Neural progenitor cell (in vitro differentiated cells): Measurements from ENCODE around the gene RHAG. TPM values are rescaled to one million over a fixed set of nuclear protein-coding genes. Genes with fewer than 3 reads are reported as not detected.
"Not testable (repeated sequence)": the region's sequence is repeated elsewhere in the genome, so short reads cannot be mapped to it uniquely, and the experiment has no call there.

ENCODE experiments used
- DNase-seq: peaks from one replicate; pipeline ENCODE4 v3.0.0-alpha.2; 2016; ENCODE audit warnings: low spot score
- H2AFZ ChIP-seq: fragments of 200-600 bp; sonication (generic); replicated peaks from 2 replicates; pipeline ENCODE4 v1.6.1; 2016; ENCODE audit warnings: antibody characterized with exemption
- H3F3A ChIP-seq: fragments of 200-600 bp; sonication (generic); 2 replicates; pipeline ENCODE4 v1.6.1; 2016; ENCODE audit warnings: antibody characterized with exemption, low read depth
- H3K27ac ChIP-seq: fragments of 200-600 bp; sonication (generic); 2 replicates; pipeline ENCODE4 v1.5.1; 2016; ENCODE audit warnings: mild to moderate bottlenecking
- H3K27me3 ChIP-seq: fragments of 200-600 bp; sonication (generic); 2 replicates; pipeline ENCODE4 v1.6.1; 2016; ENCODE audit warnings: mild to moderate bottlenecking, moderate library complexity
- H3K36me3 ChIP-seq: fragments of 200-600 bp; sonication (generic); 2 replicates; pipeline ENCODE4 v1.5.1; 2016
- H3K4me1 ChIP-seq: fragments of 200-600 bp; sonication (generic); 2 replicates; pipeline ENCODE4 v1.6.1; 2016; ENCODE audit warnings: mixed run types
- H3K4me2 ChIP-seq: fragments of 200-600 bp; sonication (generic); 2 replicates; pipeline ENCODE4 v1.6.1; 2016
- H3K4me3 ChIP-seq: fragments of 200-600 bp; sonication (generic); 2 replicates; pipeline ENCODE4 v1.5.1; 2016
- H3K79me2 ChIP-seq: fragments of 200-600 bp; sonication (generic); 2 replicates; pipeline ENCODE4 v1.6.1; 2016; ENCODE audit warnings: low read depth
- H3K9ac ChIP-seq: fragments of 200-600 bp; sonication (generic); 2 replicates; pipeline ENCODE4 v1.6.1; 2016
- H3K9me3 ChIP-seq: fragments of 200-600 bp; sonication (generic); 2 replicates; pipeline ENCODE4 v1.5.1; 2016; ENCODE audit warnings: low read depth
- H4K20me1 ChIP-seq: fragments of 200-600 bp; sonication (generic); 2 replicates; pipeline ENCODE4 v1.6.1; 2016; ENCODE audit warnings: low read depth
- H3K27ac Mint-ChIP-seq: 3 replicates; pipeline ENCODE4 v1.8.0; 2021; ENCODE audit warnings: mixed read lengths
- H3K27me3 Mint-ChIP-seq: 2 replicates; pipeline ENCODE4 v1.8.0; 2022; ENCODE audit warnings: low read depth, mild to moderate bottlenecking, inconsistent platforms, moderate library complexity, mixed read lengths; ENCODE audit not compliant: insufficient read depth
- H3K36me3 Mint-ChIP-seq: 3 replicates; pipeline ENCODE4 v1.8.0; 2021; ENCODE audit warnings: mixed read lengths
- H3K4me1 Mint-ChIP-seq: 3 replicates; pipeline ENCODE4 v1.8.0; 2021; ENCODE audit warnings: mixed read lengths
- H3K4me3 Mint-ChIP-seq: 3 replicates; pipeline ENCODE4 v1.8.0; 2021; ENCODE audit warnings: mild to moderate bottlenecking, moderate library complexity, mixed read lengths
- H3K9me3 Mint-ChIP-seq: 3 replicates; pipeline ENCODE4 v1.8.0; 2020; ENCODE audit warnings: mixed read lengths
- CTCF ChIP-seq: fragments of 200-600 bp; sonication (generic); IDR thresholded peaks from 2 replicates; pipeline ENCODE4 v1.5.1; 2017; ENCODE audit warnings: antibody characterized with exemption, mild to moderate bottlenecking
- EZH2 ChIP-seq: fragments of 200-600 bp; sonication (generic); IDR thresholded peaks from 2 replicates; pipeline ENCODE4 v1.6.1; 2017; ENCODE audit warnings: antibody characterized with exemption, mild to moderate bottlenecking, moderate library complexity
- EZH2phosphoT487 ChIP-seq: fragments of 200-600 bp; sonication (generic); IDR thresholded peaks from 2 replicates; pipeline ENCODE4 v1.6.1; 2017; ENCODE audit warnings: antibody characterized with exemption
- total RNA-seq: library from RNA; depleted of rRNA; stranded (reverse); fragments of >200 nt; gene quantifications from 2 replicates; pipeline ENCODE4 v1.2.3, GENCODE V29; 2015; ENCODE audit warnings: low replicate concordance

The RHAG gene
- total RNA-seq, 1 donor from 2014 or later = not detected

- Histone ChIP-seq H3K27me3 (no peaks in the 10 kb centered on the region), H3K27ac (no peak overlapping the region), H3K4me2 (no peak overlapping the region), H3K4me1 (no peaks in the 10 kb centered on the region), H3F3A (no peaks in the 10 kb centered on the region), H3K79me2 (no peaks in the 10 kb centered on the region), H3K9me3 (no peaks in the 10 kb centered on the region), H3K4me3 (no peak overlapping the region), H3K9ac (no peak overlapping the region), H3K36me3 (no peaks in the 10 kb centered on the region), H2AFZ (no peak overlapping the region), H4K20me1 (no peaks in the 10 kb centered on the region)
- Mint-ChIP-seq H3K27me3 (no peaks in the 10 kb centered on the region), H3K36me3 (no peaks in the 10 kb centered on the region), H3K9me3 (no peaks in the 10 kb centered on the region), H3K4me3 (no peak overlapping the region), H3K27ac (no peak overlapping the region), H3K4me1 (no peaks in the 10 kb centered on the region)
- no peak for DNase-seq
- no peak for TF ChIP-seq EZH2
- TF ChIP-seq EZH2phosphoT487 = no peak
- no peak for TF ChIP-seq CTCF
Observed at GRCh38 chr6:49632727-49633126, 3.9 kb downstream of the RHAG start.

GRCh38 chr6:49629485-49630088, 7.1 kb downstream of the RHAG start:
- not testable (repeated sequence) for DNase-seq, H3F3A ChIP-seq, H3K36me3 Mint-ChIP-seq, H3K27me3 Mint-ChIP-seq, H3K4me3 ChIP-seq, H3K9me3 Mint-ChIP-seq, H4K20me1 ChIP-seq, H2AFZ ChIP-seq, H3K36me3 ChIP-seq, H3K4me1 Mint-ChIP-seq, H3K4me2 ChIP-seq, H3K27ac ChIP-seq, H3K4me3 Mint-ChIP-seq, H3K27me3 ChIP-seq, H3K9me3 ChIP-seq, H3K27ac Mint-ChIP-seq, H3K79me2 ChIP-seq, H3K4me1 ChIP-seq, H3K9ac ChIP-seq

GRCh38 chr6:49626811-49627210, 9.8 kb downstream of the RHAG start:
- no peaks in the 10 kb centered on the region for H3K27me3 ChIP-seq
- no peaks in the 10 kb centered on the region for H3K79me2 ChIP-seq
- H3K4me1 ChIP-seq = no peaks in the 10 kb centered on the region
- no peak overlapping the region for H3K4me3 ChIP-seq
- H3K4me1 Mint-ChIP-seq = no peaks in the 10 kb centered on the region
- no peak overlapping the region for H3K4me2 ChIP-seq
- no peak for DNase-seq
- H3K36me3 Mint-ChIP-seq = no peaks in the 10 kb centered on the region
- no peaks in the 10 kb centered on the region for H3F3A ChIP-seq
- H3K4me3 Mint-ChIP-seq = no peak overlapping the region
- H2AFZ ChIP-seq = no peak overlapping the region
- TF ChIP-seq CTCF (no peak), EZH2phosphoT487 (no peak), EZH2 (no peak)
- H3K27ac ChIP-seq = no peak overlapping the region
- H3K27ac Mint-ChIP-seq = no peak overlapping the region
- H3K36me3 ChIP-seq = no peaks in the 10 kb centered on the region
- H3K9ac ChIP-seq = no peak overlapping the region
- no peaks in the 10 kb centered on the region for H3K9me3 ChIP-seq
- no peaks in the 10 kb centered on the region for H3K27me3 Mint-ChIP-seq
- peaks cover 2% of the 10 kb centered on the region for H3K9me3 Mint-ChIP-seq
- H4K20me1 ChIP-seq = no peaks in the 10 kb centered on the region

GRCh38 chr6:49618257-49618656, 18.4 kb downstream of the RHAG start:
- Histone ChIP-seq H3K27ac (no peak overlapping the region), H3K4me2 (no peak overlapping the region), H3K9ac (no peak overlapping the region), H3F3A (no peaks in the 10 kb centered on the region), H3K9me3 (no peaks in the 10 kb centered on the region), H2AFZ (no peak overlapping the region), H4K20me1 (no peaks in the 10 kb centered on the region), H3K4me1 (no peaks in the 10 kb centered on the region), H3K79me2 (no peaks in the 10 kb centered on the region), H3K4me3 (no peak overlapping the region), H3K36me3 (no peaks in the 10 kb centered on the region), H3K27me3 (no peaks in the 10 kb centered on the region)
- no peak for TF ChIP-seq EZH2
- TF ChIP-seq EZH2phosphoT487 = no peak
- TF ChIP-seq CTCF = no peak
- no peak for DNase-seq
- Mint-ChIP-seq H3K27ac (no peak overlapping the region), H3K4me1 (no peaks in the 10 kb centered on the region), H3K9me3 (no peaks in the 10 kb centered on the region), H3K36me3 (no peaks in the 10 kb centered on the region), H3K27me3 (no peaks in the 10 kb centered on the region), H3K4me3 (no peak overlapping the region)

- not testable (repeated sequence) for H3K4me3 ChIP-seq, H3K9me3 ChIP-seq, H3K4me1 Mint-ChIP-seq, DNase-seq, H2AFZ ChIP-seq, H3K27ac Mint-ChIP-seq, H3K9me3 Mint-ChIP-seq, H3K9ac ChIP-seq, H3K4me2 ChIP-seq, H3K27me3 Mint-ChIP-seq, H3K4me3 Mint-ChIP-seq, H3K27ac ChIP-seq, H3K36me3 Mint-ChIP-seq, H3K27me3 ChIP-seq, H3K36me3 ChIP-seq, H3K4me1 ChIP-seq, H4K20me1 ChIP-seq, H3F3A ChIP-seq, H3K79me2 ChIP-seq
Observed at GRCh38 chr6:49614144-49614543, 22.5 kb downstream of the RHAG start.
